Endothelial cell (in vitro differentiated cells): Measurements from ENCODE around the gene SLC25A43. TPM values are rescaled to one million over a fixed set of nuclear protein-coding genes. Genes with fewer than 3 reads are reported as not detected.

Experiments used
- DNase-seq: peaks from one replicate; pipeline ENCODE4 v3.0.0; 2021; ENCODE audit warnings: low spot score
- H3K27ac Mint-ChIP-seq: one replicate; pipeline ENCODE4 v1.8.0; 2021; ENCODE audit warnings: mixed read lengths, inconsistent platforms; ENCODE audit not compliant: unreplicated experiment
- H3K27me3 Mint-ChIP-seq: one replicate; pipeline ENCODE4 v1.8.0; 2021; ENCODE audit warnings: mild to moderate bottlenecking, moderate library complexity, mixed read lengths, inconsistent platforms; ENCODE audit not compliant: unreplicated experiment
- H3K36me3 Mint-ChIP-seq: one replicate; pipeline ENCODE4 v1.8.0; 2021; ENCODE audit warnings: mild to moderate bottlenecking, low read depth, mixed read lengths, inconsistent platforms; ENCODE audit not compliant: unreplicated experiment
- H3K4me1 Mint-ChIP-seq: one replicate; pipeline ENCODE4 v1.8.0; 2021; ENCODE audit warnings: mild to moderate bottlenecking, mixed read lengths, inconsistent platforms; ENCODE audit not compliant: unreplicated experiment
- H3K4me3 Mint-ChIP-seq: one replicate; pipeline ENCODE4 v1.8.0; 2021; ENCODE audit warnings: mild to moderate bottlenecking, mixed read lengths, inconsistent platforms; ENCODE audit not compliant: unreplicated experiment
- H3K9me3 Mint-ChIP-seq: one replicate; pipeline ENCODE4 v1.8.0; 2021; ENCODE audit warnings: mixed read lengths, inconsistent platforms; ENCODE audit not compliant: unreplicated experiment
- total RNA-seq: library from RNA; stranded (reverse); fragmentation: NEBNext Ultra II Directional; extraction: Animal tissue kit (Norgen Biotek cat#: 25700); gene quantifications from one replicate; pipeline ENCODE4 v1.2.1, GENCODE V29; 2021; ENCODE audit not compliant: unreplicated experiment
- TF ChIP-seq, protein P1 (sequence below): fragments of 200-600 bp; sonication (generic); IDR thresholded peaks from one replicate; pipeline ENCODE4 v1.5.0; 2021; ENCODE audit warnings: antibody characterized with exemption; ENCODE audit not compliant: unreplicated experiment

SLC25A43 gene
- total RNA-seq, 1 donor from 2014 or later = 6.5 TPM

- Mint-ChIP-seq H3K27me3 (no peaks in the 10 kb centered on the region), H3K4me1 (peaks cover 3% of the 10 kb centered on the region), H3K9me3 (no peaks in the 10 kb centered on the region), H3K4me3 (peak overlapping the region; percentile 77), H3K27ac (no peak overlapping the region), H3K36me3 (no peaks in the 10 kb centered on the region)
- DNase-seq = peak; percentile 3
- TF ChIP-seq, protein P1, sequence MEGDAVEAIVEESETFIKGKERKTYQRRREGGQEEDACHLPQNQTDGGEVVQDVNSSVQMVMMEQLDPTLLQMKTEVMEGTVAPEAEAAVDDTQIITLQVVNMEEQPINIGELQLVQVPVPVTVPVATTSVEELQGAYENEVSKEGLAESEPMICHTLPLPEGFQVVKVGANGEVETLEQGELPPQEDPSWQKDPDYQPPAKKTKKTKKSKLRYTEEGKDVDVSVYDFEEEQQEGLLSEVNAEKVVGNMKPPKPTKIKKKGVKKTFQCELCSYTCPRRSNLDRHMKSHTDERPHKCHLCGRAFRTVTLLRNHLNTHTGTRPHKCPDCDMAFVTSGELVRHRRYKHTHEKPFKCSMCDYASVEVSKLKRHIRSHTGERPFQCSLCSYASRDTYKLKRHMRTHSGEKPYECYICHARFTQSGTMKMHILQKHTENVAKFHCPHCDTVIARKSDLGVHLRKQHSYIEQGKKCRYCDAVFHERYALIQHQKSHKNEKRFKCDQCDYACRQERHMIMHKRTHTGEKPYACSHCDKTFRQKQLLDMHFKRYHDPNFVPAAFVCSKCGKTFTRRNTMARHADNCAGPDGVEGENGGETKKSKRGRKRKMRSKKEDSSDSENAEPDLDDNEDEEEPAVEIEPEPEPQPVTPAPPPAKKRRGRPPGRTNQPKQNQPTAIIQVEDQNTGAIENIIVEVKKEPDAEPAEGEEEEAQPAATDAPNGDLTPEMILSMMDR = no peak
These were observed 601 bp downstream of the SLC25A43 start for GRCh38 chrX:119399772-119400101.

GRCh38 chrX:119401569-119401968 is 2.4 kb downstream of the SLC25A43 start:
- no peaks in the 10 kb centered on the region for H3K27me3 Mint-ChIP-seq
- no peak overlapping the region for H3K4me3 Mint-ChIP-seq
- H3K4me1 Mint-ChIP-seq = peaks cover 3% of the 10 kb centered on the region
- no peaks in the 10 kb centered on the region for H3K9me3 Mint-ChIP-seq
- no peak overlapping the region for H3K27ac Mint-ChIP-seq
- H3K36me3 Mint-ChIP-seq = no peaks in the 10 kb centered on the region
- DNase-seq = no peak
- TF ChIP-seq, protein P1 = no peak

DNA sequence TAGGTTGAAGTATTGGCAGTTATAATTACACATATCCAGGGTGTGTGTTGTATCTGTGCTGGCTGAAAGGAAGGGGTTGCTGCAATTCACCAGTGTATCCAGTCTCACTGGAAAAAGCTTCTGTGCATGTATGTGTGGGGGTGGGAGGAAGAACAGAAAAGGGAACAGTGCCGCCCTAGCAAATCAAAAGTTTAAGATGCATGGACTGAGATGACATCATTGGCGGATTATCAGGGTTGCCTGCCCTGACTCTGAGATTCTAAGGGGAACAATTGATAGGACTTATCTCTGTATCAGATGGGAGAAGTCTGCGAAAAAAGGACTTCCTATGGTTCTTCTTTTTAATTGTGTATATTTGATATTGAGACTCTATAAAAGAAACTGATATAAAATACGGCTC is 3.5 kb downstream of the SLC25A43 start:
- Mint-ChIP-seq H3K27me3 (peaks cover 4% of the 10 kb centered on the region), H3K27ac (no peak overlapping the region), H3K9me3 (no peaks in the 10 kb centered on the region), H3K4me1 (peaks cover 3% of the 10 kb centered on the region), H3K4me3 (no peak overlapping the region), H3K36me3 (peaks cover under 1% of the 10 kb centered on the region)
- TF ChIP-seq, protein P1 = no peak
- no peak for DNase-seq

- H3K9me3 Mint-ChIP-seq = no peaks in the 10 kb centered on the region
- no peaks in the 10 kb centered on the region for H3K4me1 Mint-ChIP-seq
These were observed 7.6 kb downstream of the SLC25A43 start for GRCh38 chrX:119406776-119407175.

DNA sequence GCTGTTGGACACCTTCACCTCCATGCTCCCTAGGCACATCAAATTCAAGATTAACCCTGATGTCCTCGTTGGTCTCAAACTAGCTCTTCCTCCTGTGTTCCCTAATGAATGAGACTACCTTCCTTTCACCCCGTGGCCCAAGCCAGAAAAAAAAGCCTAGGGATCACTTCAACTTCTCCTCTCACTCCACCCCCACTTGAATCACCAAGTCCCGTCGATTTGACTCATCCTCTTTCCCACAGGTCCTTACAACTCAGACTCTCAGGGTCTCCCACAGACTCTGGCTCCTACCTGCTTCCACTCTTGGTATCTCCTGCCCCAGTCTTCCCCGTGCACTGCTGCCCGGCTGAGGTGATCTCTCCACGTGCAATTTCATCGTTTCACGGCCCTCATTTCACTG is 8.5 kb downstream of the SLC25A43 start:
- no peaks in the 10 kb centered on the region for H3K4me1 Mint-ChIP-seq
- H3K27me3 Mint-ChIP-seq = peaks cover 4% of the 10 kb centered on the region
- H3K27ac Mint-ChIP-seq = no peak overlapping the region
- DNase-seq = no peak
- peaks cover 6% of the 10 kb centered on the region for H3K36me3 Mint-ChIP-seq
- TF ChIP-seq, protein P1 = no peak
- H3K9me3 Mint-ChIP-seq = no peaks in the 10 kb centered on the region
- H3K4me3 Mint-ChIP-seq = peak overlapping the region; percentile 42

More at GRCh38 chrX:119406776-119407175, 7.6 kb downstream of the SLC25A43 start:
- peaks cover 4% of the 10 kb centered on the region for H3K27me3 Mint-ChIP-seq
- TF ChIP-seq, protein P1 = no peak
- peaks cover 6% of the 10 kb centered on the region for H3K36me3 Mint-ChIP-seq
- no peak overlapping the region for H3K4me3 Mint-ChIP-seq
- H3K27ac Mint-ChIP-seq = no peak overlapping the region
- no peak for DNase-seq
